ENCODE results near the gene VWA5B1. TPM values are rescaled to one million over a fixed set of nuclear protein-coding genes. Genes with fewer than 3 reads are reported as not detected.

Gene VWA5B1
- total RNA-seq, 1 donor from 2014 or later: 0.10 TPM

- Mint-ChIP-seq H3K27ac (ENCODE audit: unreplicated experiment) (no peak overlapping the region), H3K27me3 (ENCODE audit: unreplicated experiment) (peaks cover 18% of the 10 kb centered on the region), H3K36me3 (ENCODE audit: unreplicated experiment) (no peaks in the 10 kb centered on the region), H3K4me3 (ENCODE audit: unreplicated experiment) (no peak overlapping the region), H3K4me1 (ENCODE audit: low read depth, unreplicated experiment) (peaks cover 13% of the 10 kb centered on the region), H3K9me3 (ENCODE audit: unreplicated experiment) (peaks cover under 1% of the 10 kb centered on the region)
- no peak for TF ChIP-seq CTCF (IDR thresholded peaks at IDR 0.05; ENCODE audit: partially characterized antibody, unreplicated experiment)
- DNase-seq: no peak
Measured at GRCh38 chr1:20368866-20369470, 78.3 kb downstream of the VWA5B1 start.

- Mint-ChIP-seq H3K4me3 (ENCODE audit: unreplicated experiment) (no peak overlapping the region), H3K27ac (ENCODE audit: unreplicated experiment) (no peak overlapping the region), H3K4me1 (ENCODE audit: low read depth, unreplicated experiment) (peaks cover 15% of the 10 kb centered on the region), H3K9me3 (ENCODE audit: unreplicated experiment) (no peaks in the 10 kb centered on the region), H3K27me3 (ENCODE audit: unreplicated experiment) (peaks cover 14% of the 10 kb centered on the region), H3K36me3 (ENCODE audit: unreplicated experiment) (no peaks in the 10 kb centered on the region)
- TF ChIP-seq CTCF (IDR thresholded peaks at IDR 0.05; ENCODE audit: partially characterized antibody, unreplicated experiment): no peak
- peak; percentile 16 for DNase-seq
Measured at GRCh38 chr1:20370698-20371097, 80.0 kb downstream of the VWA5B1 start.

DNA sequence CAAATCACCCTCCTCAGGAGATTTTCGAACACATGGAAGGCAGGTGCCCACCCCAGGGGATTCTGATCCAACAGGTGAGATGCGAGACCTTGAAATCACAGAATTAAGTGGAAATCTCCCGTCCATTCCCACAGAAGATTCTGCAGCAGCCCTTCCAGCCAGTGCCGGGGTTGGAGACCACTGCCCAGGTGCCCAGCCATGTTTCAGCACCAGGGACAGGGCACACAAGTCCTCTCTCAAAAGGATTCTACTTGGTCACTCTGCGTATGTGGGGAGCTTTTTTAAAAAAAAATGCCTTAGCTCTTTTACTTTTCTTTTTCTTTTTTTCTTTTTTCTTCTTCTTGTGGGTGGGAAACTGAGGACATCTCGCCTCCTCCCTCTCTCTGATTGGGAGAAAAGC is 80.7 kb downstream of the VWA5B1 start:
- Mint-ChIP-seq H3K36me3 (ENCODE audit: unreplicated experiment) (no peaks in the 10 kb centered on the region), H3K27me3 (ENCODE audit: unreplicated experiment) (peaks cover 18% of the 10 kb centered on the region), H3K27ac (ENCODE audit: unreplicated experiment) (no peak overlapping the region), H3K9me3 (ENCODE audit: unreplicated experiment) (no peaks in the 10 kb centered on the region), H3K4me3 (ENCODE audit: unreplicated experiment) (no peak overlapping the region), H3K4me1 (ENCODE audit: low read depth, unreplicated experiment) (peaks cover 19% of the 10 kb centered on the region)
- no peak for TF ChIP-seq CTCF (IDR thresholded peaks at IDR 0.05; ENCODE audit: partially characterized antibody, unreplicated experiment)
- DNase-seq: no peak

- no peaks in the 10 kb centered on the region for H3K36me3 Mint-ChIP-seq (ENCODE audit: unreplicated experiment)
- TF ChIP-seq CTCF (IDR thresholded peaks at IDR 0.05; ENCODE audit: partially characterized antibody, unreplicated experiment): no peak
- H3K4me1 Mint-ChIP-seq (ENCODE audit: low read depth, unreplicated experiment): peaks cover 20% of the 10 kb centered on the region
- H3K4me3 Mint-ChIP-seq (ENCODE audit: unreplicated experiment): no peak overlapping the region
- DNase-seq: no peak
- H3K27me3 Mint-ChIP-seq (ENCODE audit: unreplicated experiment): peaks cover 18% of the 10 kb centered on the region
- H3K9me3 Mint-ChIP-seq (ENCODE audit: unreplicated experiment): no peaks in the 10 kb centered on the region
- no peak overlapping the region for H3K27ac Mint-ChIP-seq (ENCODE audit: unreplicated experiment)
Measured at GRCh38 chr1:20371883-20372282, 81.2 kb downstream of the VWA5B1 start.

- H3K4me3 Mint-ChIP-seq (ENCODE audit: unreplicated experiment): no peak overlapping the region
- H3K4me1 Mint-ChIP-seq (ENCODE audit: low read depth, unreplicated experiment): peaks cover 19% of the 10 kb centered on the region
- DNase-seq: no peak
- H3K9me3 Mint-ChIP-seq (ENCODE audit: unreplicated experiment): peaks cover 3% of the 10 kb centered on the region
- H3K36me3 Mint-ChIP-seq (ENCODE audit: unreplicated experiment): no peaks in the 10 kb centered on the region
- no peak overlapping the region for H3K27ac Mint-ChIP-seq (ENCODE audit: unreplicated experiment)
- H3K27me3 Mint-ChIP-seq (ENCODE audit: unreplicated experiment): peaks cover 15% of the 10 kb centered on the region
- TF ChIP-seq CTCF (IDR thresholded peaks at IDR 0.05; ENCODE audit: partially characterized antibody, unreplicated experiment): no peak
Measured at GRCh38 chr1:20372676-20373075, 82.0 kb downstream of the VWA5B1 start.
